ENCODE data around the gene ARFGEF3. TPM values are rescaled to one million over a fixed set of nuclear protein-coding genes. Genes with fewer than 3 reads are reported as not detected.

Gene ARFGEF3
- total RNA-seq, 1 donor from 2014 or later: 0.08 TPM

GRCh38 chr6:138296381-138296780 is 134.6 kb downstream of the ARFGEF3 start:
- no peaks in the 10 kb centered on the region for H3K4me1 Mint-ChIP-seq (ENCODE audit: unreplicated experiment)
- DNase-seq (ENCODE audit: extremely low spot score, unreplicated experiment): no peak
- peaks cover 10% of the 10 kb centered on the region for H3K27me3 Mint-ChIP-seq (ENCODE audit: unreplicated experiment)
- H3K4me3 Mint-ChIP-seq (ENCODE audit: unreplicated experiment): no peak overlapping the region
- no peaks in the 10 kb centered on the region for H3K36me3 Mint-ChIP-seq (ENCODE audit: unreplicated experiment)
- H3K9me3 Mint-ChIP-seq (ENCODE audit: unreplicated experiment): no peaks in the 10 kb centered on the region
- no peak overlapping the region for H3K27ac Mint-ChIP-seq (ENCODE audit: unreplicated experiment)
- no peak for TF ChIP-seq CTCF (IDR thresholded peaks at IDR 0.05)

GRCh38 chr6:138296786-138297185 is 135.0 kb downstream of the ARFGEF3 start:
- Mint-ChIP-seq H3K4me1 (ENCODE audit: unreplicated experiment) (no peaks in the 10 kb centered on the region), H3K4me3 (ENCODE audit: unreplicated experiment) (no peak overlapping the region), H3K27me3 (ENCODE audit: unreplicated experiment) (peaks cover 14% of the 10 kb centered on the region), H3K9me3 (ENCODE audit: unreplicated experiment) (no peaks in the 10 kb centered on the region), H3K36me3 (ENCODE audit: unreplicated experiment) (no peaks in the 10 kb centered on the region), H3K27ac (ENCODE audit: unreplicated experiment) (no peak overlapping the region)
- DNase-seq (ENCODE audit: extremely low spot score, unreplicated experiment): no peak
- no peak for TF ChIP-seq CTCF (IDR thresholded peaks at IDR 0.05)

- Mint-ChIP-seq H3K27me3 (ENCODE audit: unreplicated experiment) (peaks cover 16% of the 10 kb centered on the region), H3K27ac (ENCODE audit: unreplicated experiment) (no peak overlapping the region), H3K9me3 (ENCODE audit: unreplicated experiment) (no peaks in the 10 kb centered on the region), H3K4me1 (ENCODE audit: unreplicated experiment) (no peaks in the 10 kb centered on the region), H3K4me3 (ENCODE audit: unreplicated experiment) (no peak overlapping the region), H3K36me3 (ENCODE audit: unreplicated experiment) (no peaks in the 10 kb centered on the region)
- TF ChIP-seq CTCF (IDR thresholded peaks at IDR 0.05): no peak
- no peak for DNase-seq (ENCODE audit: extremely low spot score, unreplicated experiment)
These were observed 136.1 kb downstream of the ARFGEF3 start for GRCh38 chr6:138297761-138298298.

- H3K9me3 Mint-ChIP-seq (ENCODE audit: unreplicated experiment): no peaks in the 10 kb centered on the region
- H3K27me3 Mint-ChIP-seq (ENCODE audit: unreplicated experiment): peaks cover 19% of the 10 kb centered on the region
- H3K4me3 Mint-ChIP-seq (ENCODE audit: unreplicated experiment): no peak overlapping the region
- no peak for DNase-seq (ENCODE audit: extremely low spot score, unreplicated experiment)
- no peak for TF ChIP-seq CTCF (IDR thresholded peaks at IDR 0.05)
- H3K27ac Mint-ChIP-seq (ENCODE audit: unreplicated experiment): no peak overlapping the region
- no peaks in the 10 kb centered on the region for H3K4me1 Mint-ChIP-seq (ENCODE audit: unreplicated experiment)
- H3K36me3 Mint-ChIP-seq (ENCODE audit: unreplicated experiment): no peaks in the 10 kb centered on the region
These were observed 138.7 kb downstream of the ARFGEF3 start for GRCh38 chr6:138300469-138300868.

GRCh38 chr6:138302554-138302953 is 140.8 kb downstream of the ARFGEF3 start:
- no peaks in the 10 kb centered on the region for H3K9me3 Mint-ChIP-seq (ENCODE audit: unreplicated experiment)
- H3K4me3 Mint-ChIP-seq (ENCODE audit: unreplicated experiment): no peak overlapping the region
- H3K36me3 Mint-ChIP-seq (ENCODE audit: unreplicated experiment): no peaks in the 10 kb centered on the region
- DNase-seq (ENCODE audit: extremely low spot score, unreplicated experiment): no peak
- no peak for TF ChIP-seq CTCF (IDR thresholded peaks at IDR 0.05)
- H3K4me1 Mint-ChIP-seq (ENCODE audit: unreplicated experiment): no peaks in the 10 kb centered on the region
- H3K27me3 Mint-ChIP-seq (ENCODE audit: unreplicated experiment): peaks cover 19% of the 10 kb centered on the region
- no peak overlapping the region for H3K27ac Mint-ChIP-seq (ENCODE audit: unreplicated experiment)

All from osteocyte (in vitro differentiated cells).